SIG-M5 (cell line): ENCODE results near the gene SULT1C2.

Source experiments
- DNase-seq: peaks from one replicate; lab custom pipeline; 2025; lab: John Stamatoyannopoulos, UW

SULT1C2 gene

DNA sequence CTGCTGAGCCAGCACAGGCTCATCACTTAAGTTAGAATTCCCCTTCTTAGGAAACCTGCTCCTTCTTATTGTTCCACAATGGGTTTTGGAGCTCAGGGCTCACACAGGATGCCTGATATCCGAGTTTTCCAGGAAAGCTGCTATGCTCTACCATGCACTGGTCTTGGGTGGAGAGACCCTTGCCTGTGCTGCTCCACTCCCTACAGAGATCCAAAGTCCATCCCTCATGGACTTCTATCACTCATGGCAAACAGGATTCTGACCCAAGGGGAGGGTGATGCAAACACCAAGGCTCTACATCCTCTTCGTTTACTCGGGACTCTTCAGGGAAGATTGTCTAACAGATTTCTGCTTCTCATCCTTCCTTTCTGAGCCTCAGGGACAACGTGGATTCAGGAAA lies 5.2 kb downstream of the SULT1C2 start:
- no peak for DNase-seq

DNA sequence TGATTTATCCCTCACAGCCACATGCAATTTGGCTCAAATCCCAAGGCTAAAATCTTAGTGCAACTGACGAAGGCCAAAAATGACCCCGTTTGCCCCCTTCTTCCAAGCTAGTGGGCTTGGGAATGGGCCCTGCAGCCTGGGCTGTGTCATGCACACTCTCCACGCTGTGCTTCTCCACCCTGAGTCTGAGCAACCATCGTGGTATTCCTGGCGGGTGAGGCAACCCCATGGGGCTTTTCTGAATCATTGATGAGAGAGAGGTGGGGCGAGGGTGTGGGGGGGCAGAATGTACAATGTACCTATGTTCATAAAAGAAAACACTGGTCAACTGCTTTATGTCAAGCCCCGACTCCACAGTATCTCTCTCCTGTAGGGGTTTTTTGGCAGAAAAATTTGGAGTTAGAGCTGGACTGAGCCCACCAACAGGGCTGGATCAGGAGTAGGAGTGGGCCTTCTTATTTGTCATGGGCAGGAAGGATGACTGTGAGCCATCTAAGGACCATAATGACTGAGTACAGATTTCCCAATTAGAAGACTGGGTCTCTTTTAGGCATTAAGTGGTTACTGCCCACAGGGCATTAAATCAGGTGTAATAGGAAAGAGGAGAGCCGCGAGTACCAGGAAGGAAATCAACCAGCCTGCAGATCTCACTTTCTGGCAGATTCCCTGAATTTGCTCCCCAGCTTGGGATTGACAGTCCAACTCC lies 8.9 kb downstream of the SULT1C2 start:
- no peak for DNase-seq

DNA sequence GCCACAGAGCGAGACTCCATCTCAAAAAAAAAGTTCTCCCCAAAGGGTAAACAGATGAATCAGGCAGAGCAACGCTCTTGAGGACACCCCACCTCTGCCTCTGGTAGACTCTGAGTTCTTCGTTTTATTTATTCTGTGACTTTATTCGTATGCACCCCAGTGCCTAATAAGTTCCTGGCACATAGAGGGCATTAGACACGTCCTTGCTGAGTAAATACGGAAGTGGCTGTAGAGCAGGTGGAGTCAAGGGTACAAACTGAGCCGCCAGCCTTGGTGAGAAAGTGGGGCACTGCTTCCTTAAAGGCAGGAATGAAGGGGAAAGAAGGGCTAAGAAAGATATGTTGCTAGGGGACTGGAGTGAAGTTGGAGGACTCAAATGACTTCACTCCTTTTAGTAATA lies 12.9 kb downstream of the SULT1C2 start:
- no peak for DNase-seq

DNA sequence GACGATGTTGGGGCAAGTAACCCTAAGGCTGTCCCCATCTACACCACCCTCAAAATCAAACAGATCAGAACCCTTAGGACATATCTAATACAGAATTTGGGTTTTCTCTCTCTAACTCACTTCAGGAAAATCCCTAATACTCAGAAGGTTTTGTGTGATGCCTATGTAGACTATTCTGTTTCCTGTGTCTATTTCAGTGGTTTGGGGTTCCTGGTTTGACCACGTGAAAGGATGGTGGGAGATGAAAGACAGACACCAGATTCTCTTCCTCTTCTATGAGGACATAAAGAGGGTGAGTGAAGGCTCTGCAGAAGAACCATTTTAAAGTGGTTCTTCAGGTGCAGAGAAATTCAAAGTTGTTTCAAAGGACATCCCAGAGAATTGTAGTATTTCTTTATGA lies 16.3 kb downstream of the SULT1C2 start:
- no peak for DNase-seq

DNA sequence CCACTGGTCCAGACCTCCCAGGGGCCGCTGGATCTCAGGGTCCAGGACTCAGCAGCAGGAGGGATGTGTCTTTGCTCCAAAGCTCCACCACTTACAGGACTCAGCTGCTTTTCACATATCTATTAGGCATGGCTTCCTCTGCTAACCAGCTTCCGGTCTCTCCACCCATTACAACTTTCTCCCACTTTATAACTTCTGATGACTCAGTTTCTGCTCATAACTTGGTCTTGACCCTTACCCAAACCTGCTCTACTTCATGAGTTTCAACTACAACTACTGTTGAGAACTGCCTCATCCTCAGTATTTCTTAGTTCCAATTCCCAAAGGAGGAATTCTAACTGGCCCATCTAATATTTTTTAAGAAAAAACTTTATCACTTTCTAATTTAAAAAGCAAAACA lies 17.2 kb downstream of the SULT1C2 start:
- no peak for DNase-seq

DNA sequence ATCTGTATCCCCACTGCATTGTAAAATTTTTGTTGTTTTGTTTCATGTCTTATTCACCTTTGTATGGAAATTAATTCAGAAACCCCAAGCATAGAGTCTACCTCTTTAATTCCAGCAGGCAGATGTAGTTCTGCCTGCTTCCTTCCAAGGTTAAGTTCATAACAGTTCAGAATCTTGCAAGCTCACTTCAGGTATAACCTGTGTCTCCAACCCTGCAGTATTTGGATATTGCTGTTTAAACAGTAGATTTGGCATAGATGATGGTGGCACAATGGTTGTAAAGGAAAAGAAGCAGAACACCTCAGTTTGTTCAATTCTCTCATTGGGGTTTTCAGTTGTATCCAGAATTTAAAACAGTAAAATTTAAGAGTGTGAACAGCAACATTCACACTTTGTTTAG lies 21.2 kb downstream of the SULT1C2 start:
- DNase-seq: no peak

DNA sequence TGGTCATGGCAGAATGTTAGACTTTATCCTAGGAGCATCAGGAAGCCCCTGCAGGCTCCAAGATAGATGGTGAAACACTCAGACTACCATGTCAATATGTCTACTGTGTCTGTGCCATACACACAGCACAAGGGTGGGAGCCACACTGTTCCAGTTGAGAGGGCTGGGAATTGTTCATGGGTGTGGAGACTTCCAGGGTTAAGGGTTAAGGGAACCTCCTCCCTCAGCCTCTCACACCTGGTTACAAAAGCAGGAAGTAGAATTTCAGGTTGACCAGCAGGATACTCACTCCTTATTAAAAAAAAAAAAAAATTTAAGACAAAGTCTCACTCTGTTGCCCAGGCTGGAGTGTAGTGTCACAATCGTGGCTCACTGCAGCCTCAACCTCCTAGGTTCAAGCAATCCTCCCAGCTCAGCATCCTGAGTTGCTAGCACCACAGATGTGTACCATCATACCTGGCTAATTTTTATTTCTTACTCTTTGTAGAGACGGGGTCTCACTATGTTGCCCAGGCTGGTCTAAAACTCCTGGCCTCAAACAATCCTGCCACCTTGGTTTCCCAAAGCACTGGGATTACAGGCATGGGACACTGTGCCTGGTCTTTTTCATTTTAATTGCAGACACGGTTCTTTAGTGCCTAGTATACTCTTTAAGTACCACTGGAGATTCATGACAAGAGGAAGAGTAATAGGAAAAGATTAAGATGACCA lies 26.0 kb downstream of the SULT1C2 start:
- DNase-seq: no peak

DNA sequence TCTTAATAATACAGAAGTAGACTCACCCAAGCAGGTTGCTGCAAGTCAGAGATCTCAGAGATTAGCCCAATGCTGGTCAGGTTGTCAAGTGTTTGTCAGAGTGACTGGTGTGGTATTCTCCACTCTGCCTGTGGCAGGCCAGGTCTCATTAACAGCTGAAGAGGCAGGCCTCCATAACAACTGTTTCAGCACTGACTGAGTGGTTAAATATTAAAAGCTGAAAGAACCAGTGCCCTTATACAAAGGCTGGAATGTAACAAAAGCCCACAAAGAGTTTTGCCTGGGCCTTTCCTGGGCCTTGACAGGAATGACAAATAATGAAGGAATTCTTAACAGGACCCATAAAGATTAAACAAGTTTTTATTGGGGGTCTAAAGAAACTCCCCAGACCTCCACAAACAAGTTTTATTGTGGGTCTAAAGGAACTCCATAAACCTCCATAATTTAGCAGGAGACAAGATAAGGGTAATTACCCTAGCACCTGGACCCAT lies 26.8 kb downstream of the SULT1C2 start:
- DNase-seq: no peak

DNA sequence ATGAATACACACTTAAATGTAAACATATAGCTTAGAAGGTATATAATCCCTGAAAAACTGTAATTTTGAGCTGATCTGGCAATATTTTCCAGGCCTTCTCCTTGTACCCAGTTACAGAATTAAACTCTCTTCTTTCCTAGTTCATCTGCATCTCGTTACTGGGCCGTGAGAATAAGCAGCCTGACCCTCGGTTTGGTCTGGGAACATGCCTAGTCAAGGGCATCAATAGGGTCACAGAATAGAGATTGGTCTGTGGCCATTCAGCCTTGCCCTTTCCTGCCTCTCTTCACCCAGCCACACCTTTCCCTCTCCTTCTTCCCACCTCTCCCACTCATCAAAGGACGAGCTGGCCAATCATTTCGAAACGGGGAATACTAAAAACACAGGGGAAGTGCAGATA lies 27.3 kb downstream of the SULT1C2 start:
- DNase-seq: no peak

DNA sequence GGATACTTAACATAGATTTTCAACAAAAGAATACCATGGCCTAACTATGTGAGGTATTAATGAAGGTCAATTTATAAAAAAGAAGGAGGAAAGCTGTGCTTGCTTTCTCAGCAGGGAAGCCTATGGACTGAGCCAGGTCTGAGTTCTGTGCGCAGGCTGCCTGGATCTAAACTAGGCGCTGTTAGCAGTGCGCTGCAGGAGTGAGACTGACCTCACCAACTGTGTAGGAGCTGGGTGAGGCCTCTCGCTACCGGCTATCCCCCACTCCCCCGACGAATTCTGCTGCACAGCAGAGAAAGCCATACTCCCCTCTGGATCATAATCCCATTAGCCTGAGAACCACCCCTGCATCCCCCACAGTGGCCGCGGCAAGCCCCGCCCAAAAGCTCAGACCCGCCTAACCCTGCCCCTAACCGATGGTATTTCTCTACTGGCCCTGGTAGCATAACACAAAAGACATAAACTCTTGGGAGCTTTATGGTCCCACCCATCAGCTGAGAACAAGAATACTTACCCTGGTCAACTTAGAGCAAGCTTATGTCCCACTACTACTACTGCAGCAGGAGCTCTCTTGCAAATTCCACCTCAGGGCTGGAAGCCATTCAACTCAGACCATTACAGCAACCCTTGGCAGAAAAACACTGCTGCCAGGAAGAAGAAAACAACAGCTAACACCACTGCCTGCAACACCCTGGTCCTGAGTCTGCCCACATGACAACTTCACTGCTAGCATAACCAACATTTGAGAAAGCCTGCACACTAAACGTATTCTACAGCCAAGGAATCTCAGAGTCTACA lies 28.0 kb downstream of the SULT1C2 start:
- no peak for DNase-seq

DNA sequence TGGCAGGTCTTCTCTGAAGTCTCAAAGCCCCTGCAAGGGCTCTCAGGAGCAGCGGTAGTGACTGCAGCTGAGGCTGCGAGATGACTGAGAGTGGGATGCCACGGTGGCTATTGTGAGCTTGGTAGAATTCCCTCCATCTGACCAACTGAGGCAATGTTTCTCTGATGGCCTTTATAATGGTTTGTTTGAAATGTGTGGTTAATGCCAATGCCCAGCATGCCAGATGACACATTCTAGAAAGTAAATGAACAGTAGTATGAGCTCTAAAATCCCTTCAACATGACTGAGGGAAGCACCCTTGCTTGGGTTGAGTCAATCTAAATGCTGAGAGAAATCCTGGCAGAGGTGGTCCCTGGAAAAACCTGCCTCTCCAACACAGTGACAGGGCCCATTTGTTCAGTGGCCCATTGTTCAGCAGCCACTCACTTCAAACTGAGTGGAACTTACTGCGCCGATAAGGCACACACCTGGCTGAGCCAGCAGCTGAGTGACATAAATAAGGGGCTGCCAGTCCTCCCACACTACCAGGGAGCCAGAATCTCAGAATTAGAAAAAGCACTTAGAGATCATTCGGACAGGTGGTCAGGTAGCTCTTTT lies 31.7 kb downstream of the SULT1C2 start:
- DNase-seq: no peak

DNA sequence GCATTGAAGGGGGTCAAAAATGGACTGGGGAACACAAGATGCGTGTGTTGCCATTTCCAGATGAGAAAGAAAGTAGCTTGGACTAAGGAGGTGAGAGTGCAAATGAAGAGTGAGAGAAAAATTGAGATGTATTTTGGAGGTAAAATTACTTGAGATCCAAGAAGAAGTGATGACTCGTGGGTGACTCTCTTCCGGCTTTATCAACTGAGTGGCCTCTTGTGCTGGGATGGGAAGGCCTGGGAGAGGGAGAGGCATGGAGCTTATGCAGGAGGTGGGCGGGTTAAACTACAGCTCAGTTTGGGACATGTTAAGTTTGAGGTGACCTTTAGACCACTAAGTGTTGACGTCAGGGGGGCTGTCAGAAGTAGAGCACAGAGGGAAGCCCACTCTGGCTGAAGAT lies 34.9 kb downstream of the SULT1C2 start:
- no peak for DNase-seq

DNA sequence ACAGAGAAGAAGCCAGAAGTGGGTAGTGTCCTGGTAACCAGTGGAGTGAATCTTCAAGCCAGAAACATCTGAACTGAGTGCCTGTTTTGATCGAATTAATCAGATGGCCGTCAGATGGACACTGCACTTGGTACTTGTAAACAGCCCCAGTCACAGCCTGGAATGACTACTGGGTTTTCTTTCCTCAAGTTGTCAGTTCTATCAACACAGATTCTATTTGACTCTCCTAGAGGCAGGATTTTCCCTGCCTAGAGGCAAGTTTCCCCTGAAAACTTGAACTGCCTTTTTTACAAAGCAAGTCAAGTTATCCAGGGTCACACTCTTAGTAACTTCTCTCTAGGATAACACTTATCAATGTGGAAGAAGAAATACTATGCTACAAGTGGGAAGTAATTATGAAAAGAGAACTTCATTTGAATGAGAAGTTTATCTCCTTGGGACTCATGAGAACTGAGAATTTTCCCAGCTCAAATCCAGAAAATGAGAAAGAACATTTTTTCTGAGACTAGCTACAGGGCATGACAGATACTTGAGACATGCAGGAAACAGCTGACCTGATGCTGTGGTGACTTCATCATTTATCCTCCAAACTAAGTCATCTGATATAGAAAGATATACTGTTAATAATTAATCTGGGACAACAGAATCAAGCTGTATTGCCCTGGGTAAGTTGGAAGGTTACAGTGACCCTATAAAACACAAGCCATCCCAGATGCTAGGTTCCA lies 36.0 kb downstream of the SULT1C2 start:
- DNase-seq: no peak

DNA sequence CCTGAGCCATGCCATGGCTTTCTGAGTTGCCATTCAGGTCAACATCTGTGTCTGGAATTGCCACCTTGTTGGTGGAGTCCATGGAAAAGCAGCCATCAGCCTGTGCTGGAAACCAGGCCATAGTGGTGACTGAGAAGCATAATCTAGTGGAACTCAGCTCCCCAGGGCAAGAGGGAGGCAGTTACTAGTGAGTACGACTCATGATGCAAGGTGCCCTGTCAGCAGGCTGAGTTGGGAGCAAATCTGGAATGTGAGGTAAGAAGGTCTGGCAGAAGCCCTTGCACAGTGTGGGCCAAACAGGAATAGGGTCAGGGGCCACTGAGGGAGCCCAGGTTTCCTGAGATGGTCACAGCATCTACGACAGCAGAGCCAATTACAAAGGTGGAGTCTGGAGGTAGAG lies 37.1 kb downstream of the SULT1C2 start:
- no peak for DNase-seq

DNA sequence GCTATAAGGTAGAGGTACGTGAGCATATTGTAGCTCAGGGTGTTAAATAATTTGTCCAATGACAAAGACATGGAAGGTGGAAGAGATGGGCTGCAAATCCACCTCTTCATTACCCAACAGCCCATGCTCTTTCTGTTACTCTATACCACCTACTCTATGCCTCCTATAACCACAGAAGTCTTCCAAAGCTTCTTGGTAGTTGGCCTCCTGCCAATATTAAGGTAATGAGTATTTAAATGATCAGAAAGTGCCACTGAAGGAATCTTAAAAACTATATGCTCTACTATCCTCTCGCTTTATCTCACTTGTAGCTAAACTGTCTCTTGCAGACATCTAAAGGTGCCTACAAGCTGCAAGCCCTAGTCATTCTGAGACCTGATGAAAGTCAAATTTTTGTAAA lies 41.1 kb downstream of the SULT1C2 start:
- DNase-seq: no peak

DNA sequence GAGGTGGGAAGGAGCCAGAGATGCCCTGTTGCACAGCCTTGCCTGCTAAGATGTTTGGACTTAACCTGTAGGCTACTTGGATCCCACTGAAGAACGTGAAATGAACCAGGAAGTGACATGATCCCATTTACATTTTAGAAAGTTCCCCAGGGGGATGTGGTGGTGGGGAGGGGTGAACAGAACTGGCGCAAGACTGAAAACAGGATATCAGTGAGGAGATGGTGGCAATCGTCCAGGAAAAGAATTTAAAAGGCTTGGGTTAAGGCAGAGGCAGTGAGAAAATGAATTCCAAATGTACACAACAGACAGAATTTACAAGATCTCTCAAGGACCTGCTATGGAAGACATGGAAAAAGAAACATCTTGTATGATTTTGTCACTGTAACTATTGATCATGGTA lies 42.3 kb downstream of the SULT1C2 start:
- DNase-seq: no peak

DNA sequence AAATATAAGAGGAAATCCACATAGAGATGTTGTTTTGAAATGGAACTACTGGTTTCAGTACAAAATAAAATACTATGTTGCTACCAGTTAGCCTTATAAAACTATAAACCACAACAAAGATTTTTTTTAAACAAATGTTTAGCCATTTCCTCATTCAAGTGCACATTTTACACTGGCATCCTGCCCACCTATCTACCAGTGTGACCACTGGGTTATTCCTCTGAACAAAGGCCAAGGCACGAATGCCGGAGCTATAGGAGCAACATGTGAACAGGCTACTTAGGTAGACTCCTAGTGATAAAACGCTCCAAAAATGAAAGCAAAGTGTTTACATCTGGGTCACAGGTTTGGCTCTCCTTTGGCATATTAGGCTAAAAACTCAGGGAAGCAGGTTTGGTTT lies 57.3 kb downstream of the SULT1C2 start:
- no peak for DNase-seq

DNA sequence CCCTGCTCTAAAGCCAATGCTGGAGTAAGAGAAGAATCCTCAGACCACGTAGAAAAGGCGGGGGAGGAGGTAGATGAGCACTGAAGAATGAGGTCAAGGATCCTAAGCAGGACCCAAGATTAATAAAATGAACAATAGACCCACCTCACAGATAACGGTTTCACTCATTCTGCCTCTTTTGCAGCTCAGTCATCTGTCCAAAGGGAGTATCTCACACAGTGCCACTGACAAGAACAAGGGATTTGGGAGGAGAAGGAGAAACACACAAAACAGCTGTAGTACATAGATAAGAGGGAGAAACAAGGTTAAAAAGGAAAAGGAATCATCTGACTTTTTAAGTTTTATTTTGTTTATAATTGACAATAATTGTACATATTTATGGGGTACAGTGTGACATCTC lies 58.1 kb downstream of the SULT1C2 start:
- DNase-seq: no peak

DNA sequence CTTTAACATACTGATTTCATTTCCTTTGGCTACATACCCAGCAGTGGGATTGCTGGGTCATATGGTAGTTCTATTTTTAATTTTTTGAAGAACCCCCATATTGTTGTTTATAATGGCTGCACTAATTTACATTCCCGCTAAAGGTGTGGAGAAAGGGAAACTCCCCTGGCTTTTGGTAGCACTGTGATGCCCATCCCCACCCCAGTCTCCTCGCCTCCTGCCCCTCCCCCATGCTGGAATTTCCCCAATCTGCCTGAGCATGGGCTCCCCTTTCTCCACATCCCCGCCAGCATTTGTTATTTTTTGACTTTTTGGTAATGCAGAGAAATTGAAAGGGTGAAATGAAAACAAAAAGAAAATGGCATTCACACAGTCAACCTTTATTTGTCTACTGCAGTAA lies 59.1 kb downstream of the SULT1C2 start:
- no peak for DNase-seq

DNA sequence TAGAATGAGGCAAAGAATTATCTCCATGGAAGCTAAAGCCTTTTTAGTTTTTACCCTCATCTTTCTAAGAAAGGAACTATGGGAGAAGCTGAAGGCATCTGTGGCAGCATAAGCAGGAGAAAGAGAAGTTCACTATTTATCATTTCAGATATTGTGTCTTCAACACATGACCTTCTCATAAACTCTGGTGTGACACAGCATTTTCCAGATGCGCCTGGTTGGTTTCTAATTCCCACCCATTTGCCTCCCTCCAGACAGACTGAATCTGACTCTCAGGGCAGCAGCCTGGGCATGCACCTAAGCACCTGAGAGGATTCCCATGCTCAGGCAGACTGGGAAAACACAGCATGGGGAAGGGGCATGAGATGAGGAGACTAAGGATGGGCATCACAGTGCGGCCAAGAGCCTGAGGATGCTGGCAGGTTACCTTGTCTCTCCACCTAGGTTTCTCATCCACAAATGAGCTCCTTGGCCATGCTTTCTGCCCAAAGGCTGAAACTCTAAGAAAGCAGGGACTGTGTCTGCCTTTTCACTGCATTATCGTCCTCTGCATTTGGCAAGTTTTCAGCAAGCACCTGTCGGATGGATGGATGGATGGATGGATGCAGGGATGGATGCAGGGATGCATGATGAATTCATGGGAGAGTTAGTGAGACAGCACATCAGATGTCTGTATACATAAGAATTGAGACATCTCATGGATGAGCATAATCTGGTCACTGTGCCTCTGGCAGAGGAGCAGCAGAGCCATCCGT lies 60.3 kb downstream of the SULT1C2 start:
- no peak for DNase-seq

DNA sequence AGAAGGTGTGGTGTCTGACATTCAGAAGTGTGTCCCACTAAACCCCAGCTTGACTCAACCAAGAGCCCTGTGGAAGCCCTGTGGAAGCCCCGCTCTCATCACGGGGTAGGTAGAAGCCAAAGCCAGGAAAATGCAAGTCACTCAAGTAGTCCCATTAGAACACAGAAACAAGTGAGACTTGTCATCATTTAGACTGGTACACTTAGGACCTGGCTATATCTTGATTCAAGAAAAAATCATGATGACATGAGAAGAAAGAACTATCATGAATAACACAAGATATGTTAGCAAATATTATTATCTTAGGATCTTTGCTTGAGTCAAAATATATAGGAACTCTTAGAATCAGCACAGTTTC lies 60.9 kb downstream of the SULT1C2 start:
- DNase-seq: no peak
